K562 (cell line): ENCODE results near the gene PLEKHM3. TPM values are rescaled to one million over a fixed set of nuclear protein-coding genes. Genes with fewer than 3 reads are reported as not detected.

ENCODE experiments used
- CBX3 ChIP-seq, 2 experiments: IDR thresholded peaks; 1 replicate in 1 of 2; 2 replicates in 1 of 2; pipeline ENCODE4 v1.6.1; 2012; ENCODE audit warnings: inconsistent platforms in 2 of 2, low read length in 2 of 2, borderline replicate concordance in 1 of 2, control low read depth in 1 of 2
- EP300 ChIP-seq: IDR thresholded peaks from 2 replicates; pipeline ENCODE4 v1.6.1; 2012; ENCODE audit warnings: low read length, improper control_type of control experiment
- ETV6 ChIP-seq, 3 experiments: fragments of 150-350 bp in 1 of 3; sonication (generic) in 1 of 3; formaldehyde crosslinking in 1 of 3; IDR thresholded peaks; 2 replicates each; pipeline versions ENCODE4 v1.6.1 to v1.8.0; 2014 to 2022; ENCODE audit warnings: borderline replicate concordance in 2 of 3, low read depth in 2 of 3, antibody characterized with exemption in 1 of 3, low read length in 1 of 3, mild to moderate bottlenecking in 1 of 3, missing genetic modification reagents in 1 of 3
- HNRNPH1 ChIP-seq: fragments of 200-400 bp; formaldehyde crosslinking; optimal IDR thresholded peaks from 2 replicates; pipeline ENCODE3; 2017; ENCODE audit warnings: low read depth, mild to moderate bottlenecking, low read length, moderate library complexity
- HSF4 ChIP-seq: fragments of 250-450 bp; sonication (Bioruptor Pico); IDR thresholded peaks from 2 replicates; pipeline ENCODE4 v2.1.2; 2022; ENCODE audit warnings: mild to moderate bottlenecking, moderate library complexity, borderline replicate concordance
- ILF3 ChIP-seq: fragments of 450-650 bp; IDR thresholded peaks from 2 replicates; pipeline ENCODE4 v1.6.1; 2018; ENCODE audit warnings: antibody characterized with exemption, mild to moderate bottlenecking, moderate library complexity, borderline replicate concordance
- KLF13 ChIP-seq: fragments of 450-650 bp; IDR thresholded peaks from 2 replicates; pipeline ENCODE4 v1.6.1; 2016; ENCODE audit warnings: missing genetic modification characterization, low read depth, mild to moderate bottlenecking, missing compliant biosample characterization, moderate library complexity, borderline replicate concordance
- MYC ChIP-seq, 2 experiments: fragments of 250-450 bp in 1 of 2; sonication (Bioruptor Pico) in 1 of 2; IDR thresholded peaks; 2 replicates each; pipeline versions ENCODE4 v1.5.1 to v1.6.1; 2012 to 2021; ENCODE audit warnings: low read depth in 2 of 2, borderline replicate concordance in 1 of 2, improper control_type of control experiment in 1 of 2, low read length in 1 of 2, mild to moderate bottlenecking in 1 of 2, moderate library complexity in 1 of 2
- RHOXF2B ChIP-seq: fragments of 250-450 bp; sonication (Bioruptor Pico); conservative IDR thresholded peaks from 2 replicates; pipeline ENCODE4 v1.5.1; 2021
- ZKSCAN8 ChIP-seq: fragments of 200-800 bp; sonication (Bioruptor generic); IDR thresholded peaks from 2 replicates; pipeline ENCODE4 v1.6.1; 2016; ENCODE audit warnings: missing genetic modification characterization, missing compliant biosample characterization
- ZNF134 ChIP-seq: fragments of 250-450 bp; sonication (Bioruptor Pico); conservative IDR thresholded peaks from 2 replicates; pipeline ENCODE4 v1.4.0; 2020
- ZNF398 ChIP-seq: fragments of 250-450 bp; sonication (Bioruptor Pico); IDR thresholded peaks from 2 replicates; pipeline ENCODE4 v1.8.0; 2021; ENCODE audit warnings: moderate library complexity, mild to moderate bottlenecking, inconsistent platforms
- polyA plus RNA-seq, 8 experiments: library from polyadenylated mRNA; depleted of rRNA in 4 of 8; stranded (reverse) in 5 of 8; unstranded in 3 of 8; fragments of >200 nt; fragmentation: Nextera tagmentation in 2 of 8; fragmentation: Illumina TruSeq in 1 of 8; extraction: Ambion mirVana in 2 of 8; extraction: Trizol in 1 of 8; gene quantifications; 2 replicates each; pipeline versions ENCODE4 v1.2.1 to v1.2.3, GENCODE V29; 2011 to 2014; ENCODE audit warnings: inconsistent platforms in 1 of 8, missing spikeins in 1 of 8
- total RNA-seq, 7 experiments: library from RNA; depleted of rRNA in 6 of 7; stranded (reverse); fragments of >200 nt in 6 of 7; fragmentation: Illumina TruSeq in 2 of 7; extraction: Trizol in 2 of 7; gene quantifications; 2 replicates each; pipeline versions ENCODE4 v1.2.1 to v1.2.3, GENCODE V29; 2011 to 2021; ENCODE audit warnings: low replicate concordance in 1 of 7
- TF ChIP-seq, protein P1 (sequence below): fragments of 200-800 bp; sonication (Bioruptor generic); IDR thresholded peaks from 2 replicates; pipeline ENCODE4 v1.6.1; 2016; ENCODE audit warnings: missing genetic modification characterization, missing compliant biosample characterization
- TF ChIP-seq, protein P2 (sequence below): fragments of 450-650 bp; IDR thresholded peaks from 2 replicates; pipeline ENCODE4 v1.6.1; 2017; ENCODE audit warnings: antibody characterized with exemption, mild to moderate bottlenecking

PLEKHM3 gene
- total and polyA plus RNA-seq, 9 of the 15 experiments (the other 6 are each of a cell fraction or from before 2014, with no cell fraction given) = 0.24 to 1.6 (median 1.0) TPM

GRCh38 chr2:207960090-207960489 lies 65.2 kb downstream of the PLEKHM3 start (continued):
- TF ChIP-seq KLF13 (tag) = no peak
- TF ChIP-seq EP300 = peak; percentile 84
- TF ChIP-seq HNRNPH1 = no peak
- peak; percentile 73 to 81; a peak in 3 of 4 replicates for TF ChIP-seq ETV6 (IDR thresholded peaks at IDR 0.05; ENCODE audit: borderline replicate concordance in 1 of 2, low read depth in 2 of 2, low read length in 1 of 2)
- no peak for TF ChIP-seq ETV6 (CRISPR knock-in tag; IDR thresholded peaks at IDR 0.05; ENCODE audit: borderline replicate concordance)
- peak in 1 of 2 experiments; percentile 67; a peak in 1 of 3 replicates for TF ChIP-seq CBX3 (IDR thresholded peaks at IDR 0.05; ENCODE audit: borderline replicate concordance in 1 of 2, low read length in 2 of 2)
- no peak for TF ChIP-seq HSF4 (CRISPR knock-in tag)
- TF ChIP-seq, protein P1, sequence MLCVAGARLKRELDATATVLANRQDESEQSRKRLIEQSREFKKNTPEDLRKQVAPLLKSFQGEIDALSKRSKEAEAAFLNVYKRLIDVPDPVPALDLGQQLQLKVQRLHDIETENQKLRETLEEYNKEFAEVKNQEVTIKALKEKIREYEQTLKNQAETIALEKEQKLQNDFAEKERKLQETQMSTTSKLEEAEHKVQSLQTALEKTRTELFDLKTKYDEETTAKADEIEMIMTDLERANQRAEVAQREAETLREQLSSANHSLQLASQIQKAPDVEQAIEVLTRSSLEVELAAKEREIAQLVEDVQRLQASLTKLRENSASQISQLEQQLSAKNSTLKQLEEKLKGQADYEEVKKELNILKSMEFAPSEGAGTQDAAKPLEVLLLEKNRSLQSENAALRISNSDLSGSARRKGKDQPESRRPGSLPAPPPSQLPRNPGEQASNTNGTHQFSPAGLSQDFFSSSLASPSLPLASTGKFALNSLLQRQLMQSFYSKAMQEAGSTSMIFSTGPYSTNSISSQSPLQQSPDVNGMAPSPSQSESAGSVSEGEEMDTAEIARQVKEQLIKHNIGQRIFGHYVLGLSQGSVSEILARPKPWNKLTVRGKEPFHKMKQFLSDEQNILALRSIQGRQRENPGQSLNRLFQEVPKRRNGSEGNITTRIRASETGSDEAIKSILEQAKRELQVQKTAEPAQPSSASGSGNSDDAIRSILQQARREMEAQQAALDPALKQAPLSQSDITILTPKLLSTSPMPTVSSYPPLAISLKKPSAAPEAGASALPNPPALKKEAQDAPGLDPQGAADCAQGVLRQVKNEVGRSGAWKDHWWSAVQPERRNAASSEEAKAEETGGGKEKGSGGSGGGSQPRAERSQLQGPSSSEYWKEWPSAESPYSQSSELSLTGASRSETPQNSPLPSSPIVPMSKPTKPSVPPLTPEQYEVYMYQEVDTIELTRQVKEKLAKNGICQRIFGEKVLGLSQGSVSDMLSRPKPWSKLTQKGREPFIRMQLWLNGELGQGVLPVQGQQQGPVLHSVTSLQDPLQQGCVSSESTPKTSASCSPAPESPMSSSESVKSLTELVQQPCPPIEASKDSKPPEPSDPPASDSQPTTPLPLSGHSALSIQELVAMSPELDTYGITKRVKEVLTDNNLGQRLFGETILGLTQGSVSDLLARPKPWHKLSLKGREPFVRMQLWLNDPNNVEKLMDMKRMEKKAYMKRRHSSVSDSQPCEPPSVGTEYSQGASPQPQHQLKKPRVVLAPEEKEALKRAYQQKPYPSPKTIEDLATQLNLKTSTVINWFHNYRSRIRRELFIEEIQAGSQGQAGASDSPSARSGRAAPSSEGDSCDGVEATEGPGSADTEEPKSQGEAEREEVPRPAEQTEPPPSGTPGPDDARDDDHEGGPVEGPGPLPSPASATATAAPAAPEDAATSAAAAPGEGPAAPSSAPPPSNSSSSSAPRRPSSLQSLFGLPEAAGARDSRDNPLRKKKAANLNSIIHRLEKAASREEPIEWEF (CRISPR knock-in tag) = no peak
- TF ChIP-seq ZNF398 (CRISPR knock-in tag) = no peak
- TF ChIP-seq, protein P2, sequence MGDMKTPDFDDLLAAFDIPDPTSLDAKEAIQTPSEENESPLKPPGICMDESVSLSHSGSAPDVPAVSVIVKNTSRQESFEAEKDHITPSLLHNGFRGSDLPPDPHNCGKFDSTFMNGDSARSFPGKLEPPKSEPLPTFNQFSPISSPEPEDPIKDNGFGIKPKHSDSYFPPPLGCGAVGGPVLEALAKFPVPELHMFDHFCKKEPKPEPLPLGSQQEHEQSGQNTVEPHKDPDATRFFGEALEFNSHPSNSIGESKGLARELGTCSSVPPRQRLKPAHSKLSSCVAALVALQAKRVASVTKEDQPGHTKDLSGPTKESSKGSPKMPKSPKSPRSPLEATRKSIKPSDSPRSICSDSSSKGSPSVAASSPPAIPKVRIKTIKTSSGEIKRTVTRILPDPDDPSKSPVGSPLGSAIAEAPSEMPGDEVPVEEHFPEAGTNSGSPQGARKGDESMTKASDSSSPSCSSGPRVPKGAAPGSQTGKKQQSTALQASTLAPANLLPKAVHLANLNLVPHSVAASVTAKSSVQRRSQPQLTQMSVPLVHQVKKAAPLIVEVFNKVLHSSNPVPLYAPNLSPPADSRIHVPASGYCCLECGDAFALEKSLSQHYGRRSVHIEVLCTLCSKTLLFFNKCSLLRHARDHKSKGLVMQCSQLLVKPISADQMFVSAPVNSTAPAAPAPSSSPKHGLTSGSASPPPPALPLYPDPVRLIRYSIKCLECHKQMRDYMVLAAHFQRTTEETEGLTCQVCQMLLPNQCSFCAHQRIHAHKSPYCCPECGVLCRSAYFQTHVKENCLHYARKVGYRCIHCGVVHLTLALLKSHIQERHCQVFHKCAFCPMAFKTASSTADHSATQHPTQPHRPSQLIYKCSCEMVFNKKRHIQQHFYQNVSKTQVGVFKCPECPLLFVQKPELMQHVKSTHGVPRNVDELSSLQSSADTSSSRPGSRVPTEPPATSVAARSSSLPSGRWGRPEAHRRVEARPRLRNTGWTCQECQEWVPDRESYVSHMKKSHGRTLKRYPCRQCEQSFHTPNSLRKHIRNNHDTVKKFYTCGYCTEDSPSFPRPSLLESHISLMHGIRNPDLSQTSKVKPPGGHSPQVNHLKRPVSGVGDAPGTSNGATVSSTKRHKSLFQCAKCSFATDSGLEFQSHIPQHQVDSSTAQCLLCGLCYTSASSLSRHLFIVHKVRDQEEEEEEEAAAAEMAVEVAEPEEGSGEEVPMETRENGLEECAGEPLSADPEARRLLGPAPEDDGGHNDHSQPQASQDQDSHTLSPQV = no peak
- TF ChIP-seq ZNF134 (CRISPR knock-in tag) = no peak
- no peak; the same call in 1 of the 2 replicates for TF ChIP-seq ZKSCAN8 (CRISPR knock-in tag)
- no peak for TF ChIP-seq RHOXF2B (CRISPR knock-in tag)
- no peak for TF ChIP-seq ILF3
- peak; percentile 19; the same call in 1 of the 2 replicates for TF ChIP-seq MYC (IDR thresholded peaks at IDR 0.05; ENCODE audit: low read depth, low read length)
- no peak for TF ChIP-seq MYC (CRISPR knock-in tag; IDR thresholded peaks at IDR 0.05; ENCODE audit: borderline replicate concordance, low read depth)
